Breast epithelium (tissue), 4 donors: ENCODE data around the gene SPNS3. TPM values are rescaled to one million over a fixed set of nuclear protein-coding genes. Genes with fewer than 3 reads are reported as not detected.
A peak's percentile ranks its signal among the peaks of the same experiment; 100 is the strongest.

Experiments
- DNase-seq, 2 donors: peaks; one replicate each; pipeline ENCODE4 v3.0.0-alpha.2; 2019; ENCODE audit warnings: low spot score in 2 of 2
- H3K27ac ChIP-seq, 2 donors: fragments of 200-600 bp; sonication (generic) in 1 of 2; one replicate each; pipeline ENCODE4 v1.5.1; 2016 to 2019; ENCODE audit warnings: mild to moderate bottlenecking in 1 of 2
- H3K27me3 ChIP-seq, 2 donors: fragments of 200-600 bp; sonication (generic) in 1 of 2; one replicate each; pipeline versions ENCODE4 v1.5.1 to v1.6.0; 2017 to 2019; ENCODE audit warnings: control low read depth in 1 of 2, mild to moderate bottlenecking in 1 of 2
- H3K36me3 ChIP-seq: fragments of 200-600 bp; one replicate; pipeline ENCODE4 v1.5.1; 2019
- H3K4me1 ChIP-seq, 2 donors: fragments of 200-600 bp; sonication (generic); one replicate each; pipeline ENCODE4 v1.5.1; 2016 to 2019; ENCODE audit warnings: control low read depth in 1 of 2
- H3K4me3 ChIP-seq, 3 donors: fragments of 200-600 bp; sonication (generic); 1 replicate in 2 of 3; 2 replicates in 1 of 3; pipeline ENCODE4 v1.5.1; 2016 to 2019; ENCODE audit warnings: mild to moderate bottlenecking in 3 of 3, moderate library complexity in 2 of 3
- H3K9me3 ChIP-seq, 2 donors: fragments of 200-600 bp; sonication (generic) in 1 of 2; one replicate each; pipeline ENCODE4 v1.5.1; 2016 to 2019; ENCODE audit warnings: control low read depth in 1 of 2
- POLR2A ChIP-seq: fragments of 450-650 bp; IDR thresholded peaks from one replicate; pipeline ENCODE4 v1.6.1; 2016; ENCODE audit warnings: antibody characterized with exemption, mild to moderate bottlenecking, moderate library complexity
- POLR2AphosphoS5 ChIP-seq, 3 donors: sonication (generic); formaldehyde crosslinking; IDR thresholded peaks; one replicate each; pipeline ENCODE4 v1.6.1; 2017; ENCODE audit warnings: antibody characterized with exemption in 3 of 3
- intact Hi-C: fragments of 100-400 bp; cut with DNase I; formaldehyde crosslinking; loops from one replicate; pipeline ENCODE4 v1.15.1; 2023; ENCODE audit warnings: low total_unique reads
- total RNA-seq, 3 donors: library from RNA; depleted of rRNA; stranded (reverse); fragments of >200 nt; gene quantifications; one replicate each; pipeline ENCODE4 v1.1.0, GENCODE V29; 2016
- TF ChIP-seq, protein P1 (sequence below), 3 donors: fragments of 450-650 bp; IDR thresholded peaks; one replicate each; pipeline ENCODE4 v1.5.1; 2016 to 2017; ENCODE audit warnings: antibody characterized with exemption in 3 of 3, mild to moderate bottlenecking in 3 of 3, moderate library complexity in 3 of 3

SPNS3 gene
- total RNA-seq, 3 donors from 2014 or later: 0.15 TPM; not detected in 2

DNA sequence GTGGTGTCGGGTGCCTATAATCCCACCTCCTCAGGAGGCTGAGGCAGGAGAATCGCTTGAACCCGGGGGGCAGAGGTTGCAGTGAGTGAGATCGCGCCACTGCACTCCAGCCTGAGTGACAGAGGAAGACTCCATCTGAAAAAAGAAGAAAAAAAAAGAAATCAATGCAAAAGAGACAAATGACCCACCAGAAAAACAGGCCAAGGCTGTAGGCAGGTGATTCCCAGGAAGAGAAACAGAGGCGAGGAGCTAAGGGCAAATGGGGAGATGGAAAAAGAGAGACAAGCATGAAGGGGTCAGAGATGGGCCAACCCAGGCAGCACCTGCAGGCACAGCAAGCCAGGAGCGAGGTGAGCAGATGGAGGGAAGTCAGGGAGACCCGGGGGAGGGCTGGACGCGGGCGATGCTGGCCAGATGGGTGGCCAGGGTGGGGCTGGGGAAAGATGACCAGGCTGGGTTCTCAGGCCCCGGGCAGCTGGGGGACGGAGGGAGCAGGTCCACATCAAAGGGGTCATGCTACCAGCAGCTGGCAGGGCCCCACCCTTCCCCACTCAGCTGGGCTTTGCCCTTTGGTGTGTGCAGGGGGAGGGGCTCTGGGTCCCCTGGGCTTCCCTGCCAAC, 95.9 kb downstream of the SPNS3 start:
- Histone ChIP-seq H3K27ac (peak overlapping the region in 1 of 2 donors; percentile 58), H3K27me3 (no peaks in the 10 kb centered on the region), H3K36me3 (no peaks in the 10 kb centered on the region), H3K9me3 (no peaks in the 10 kb centered on the region), H3K4me1 (peaks cover 8 to 9% of the 10 kb centered on the region in 2 donors), H3K4me3 (no peak overlapping the region)
- intact Hi-C loops: no loop called here
- TF ChIP-seq POLR2AphosphoS5 (IDR thresholded peaks at IDR 0.05) (no peak), POLR2A (no peak)
- TF ChIP-seq, protein P1, sequence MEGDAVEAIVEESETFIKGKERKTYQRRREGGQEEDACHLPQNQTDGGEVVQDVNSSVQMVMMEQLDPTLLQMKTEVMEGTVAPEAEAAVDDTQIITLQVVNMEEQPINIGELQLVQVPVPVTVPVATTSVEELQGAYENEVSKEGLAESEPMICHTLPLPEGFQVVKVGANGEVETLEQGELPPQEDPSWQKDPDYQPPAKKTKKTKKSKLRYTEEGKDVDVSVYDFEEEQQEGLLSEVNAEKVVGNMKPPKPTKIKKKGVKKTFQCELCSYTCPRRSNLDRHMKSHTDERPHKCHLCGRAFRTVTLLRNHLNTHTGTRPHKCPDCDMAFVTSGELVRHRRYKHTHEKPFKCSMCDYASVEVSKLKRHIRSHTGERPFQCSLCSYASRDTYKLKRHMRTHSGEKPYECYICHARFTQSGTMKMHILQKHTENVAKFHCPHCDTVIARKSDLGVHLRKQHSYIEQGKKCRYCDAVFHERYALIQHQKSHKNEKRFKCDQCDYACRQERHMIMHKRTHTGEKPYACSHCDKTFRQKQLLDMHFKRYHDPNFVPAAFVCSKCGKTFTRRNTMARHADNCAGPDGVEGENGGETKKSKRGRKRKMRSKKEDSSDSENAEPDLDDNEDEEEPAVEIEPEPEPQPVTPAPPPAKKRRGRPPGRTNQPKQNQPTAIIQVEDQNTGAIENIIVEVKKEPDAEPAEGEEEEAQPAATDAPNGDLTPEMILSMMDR (IDR thresholded peaks at IDR 0.05): no peak
- DNase-seq: no peak

DNA sequence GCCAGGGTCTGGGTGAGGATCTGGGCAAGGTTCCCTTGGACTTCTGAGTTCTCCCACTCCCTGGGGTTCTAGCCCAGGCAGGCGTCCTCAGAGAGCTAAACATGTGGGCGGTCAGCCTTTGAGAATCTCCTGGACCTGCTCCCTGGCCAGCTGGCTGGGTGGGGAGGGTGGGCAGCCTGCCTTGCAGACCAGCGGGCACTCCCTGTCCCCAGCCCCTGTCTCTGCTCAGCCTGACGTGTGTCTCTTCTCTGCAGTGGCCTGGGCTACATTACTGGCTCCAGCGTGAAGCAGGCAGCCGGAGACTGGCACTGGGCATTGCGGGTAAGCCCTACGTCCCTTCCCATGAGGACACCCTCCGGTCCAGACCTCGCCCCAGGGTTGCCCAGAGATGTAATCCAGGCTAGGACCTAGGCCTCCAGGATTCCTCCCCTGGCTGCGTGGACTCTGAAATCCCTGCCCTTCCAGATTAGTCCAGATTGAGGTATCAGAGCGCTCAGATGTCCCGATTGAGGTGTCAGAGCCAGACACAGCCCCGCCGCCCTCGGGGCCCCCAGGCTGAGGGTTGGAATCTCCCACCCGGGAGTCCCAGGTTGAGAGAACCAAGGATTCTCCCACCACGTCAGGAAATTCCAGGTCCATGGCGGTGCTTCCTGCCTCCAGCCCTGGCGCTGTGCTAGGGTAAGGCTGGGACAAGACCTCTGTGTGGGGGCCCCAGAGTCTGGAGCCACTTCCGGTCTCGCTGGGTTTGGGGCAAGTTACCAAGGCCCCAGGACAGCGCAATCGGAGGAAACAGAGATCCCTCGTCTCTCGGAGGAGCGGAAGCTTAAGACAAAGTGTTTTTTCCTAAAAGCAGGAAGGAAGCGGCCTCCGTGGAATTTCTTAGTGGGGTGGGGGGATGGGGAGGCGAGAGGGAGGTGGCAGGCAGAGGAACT, 97.3 kb downstream of the SPNS3 start:
- H3K27ac ChIP-seq: peak overlapping the region in 1 of 2 donors; percentile 58
- intact Hi-C loops: no loop called here
- no peaks in the 10 kb centered on the region for H3K9me3 ChIP-seq
- H3K4me3 ChIP-seq: no peak overlapping the region
- H3K4me1 ChIP-seq: peaks cover 8 to 10% of the 10 kb centered on the region in 2 donors
- TF ChIP-seq POLR2A (no peak), POLR2AphosphoS5 (IDR thresholded peaks at IDR 0.05) (no peak)
- TF ChIP-seq, protein P1 (IDR thresholded peaks at IDR 0.05): no peak
- no peaks in the 10 kb centered on the region for H3K36me3 ChIP-seq
- no peaks in the 10 kb centered on the region for H3K27me3 ChIP-seq
- DNase-seq: no peak

DNA sequence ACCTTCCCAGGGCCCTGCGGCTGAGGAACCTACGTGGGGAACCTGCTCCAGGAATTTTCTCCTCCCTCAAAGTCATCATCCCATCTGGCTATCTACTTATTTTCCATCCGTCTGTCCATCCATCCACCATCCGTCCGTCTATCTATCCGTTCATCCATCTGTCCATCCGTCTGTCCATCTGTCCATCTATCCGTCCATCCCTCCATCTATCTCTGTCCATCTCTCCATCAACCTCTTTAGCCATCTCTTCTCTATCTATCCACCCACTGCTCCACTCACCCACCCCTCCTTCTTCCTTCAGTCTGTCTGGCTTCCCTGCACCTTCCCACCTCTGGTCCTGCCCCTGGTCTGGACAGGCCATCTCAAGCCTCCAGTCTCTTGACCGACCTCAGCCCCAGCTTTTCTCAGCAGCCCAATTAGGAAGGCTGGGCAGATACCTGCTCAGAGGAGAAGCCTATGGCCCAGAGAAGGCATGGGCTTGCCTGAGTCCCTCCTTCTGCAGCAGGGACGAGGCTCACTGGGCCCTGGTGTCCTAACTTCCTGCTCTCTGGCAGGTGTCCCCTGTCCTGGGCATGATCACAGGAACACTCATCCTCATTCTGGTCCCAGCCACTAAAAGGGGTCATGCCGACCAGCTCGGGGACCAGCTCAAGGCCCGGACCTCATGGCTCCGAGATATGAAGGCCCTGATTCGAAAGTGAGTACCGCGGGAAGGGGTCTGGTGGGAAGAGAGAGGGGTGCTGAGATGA, 98.4 kb downstream of the SPNS3 start:
- no peaks in the 10 kb centered on the region for H3K9me3 ChIP-seq
- no peak for DNase-seq
- peak overlapping the region in 1 of 2 donors; percentile 58 for H3K27ac ChIP-seq
- no peak overlapping the region for H3K4me3 ChIP-seq
- no peaks in the 10 kb centered on the region for H3K27me3 ChIP-seq
- TF ChIP-seq POLR2A (no peak), POLR2AphosphoS5 (IDR thresholded peaks at IDR 0.05) (no peak)
- TF ChIP-seq, protein P1 (IDR thresholded peaks at IDR 0.05): no peak
- H3K4me1 ChIP-seq: peaks cover 12% of the 10 kb centered on the region in 2 donors
- H3K36me3 ChIP-seq: no peaks in the 10 kb centered on the region
- intact Hi-C loops: no loop called here

DNA sequence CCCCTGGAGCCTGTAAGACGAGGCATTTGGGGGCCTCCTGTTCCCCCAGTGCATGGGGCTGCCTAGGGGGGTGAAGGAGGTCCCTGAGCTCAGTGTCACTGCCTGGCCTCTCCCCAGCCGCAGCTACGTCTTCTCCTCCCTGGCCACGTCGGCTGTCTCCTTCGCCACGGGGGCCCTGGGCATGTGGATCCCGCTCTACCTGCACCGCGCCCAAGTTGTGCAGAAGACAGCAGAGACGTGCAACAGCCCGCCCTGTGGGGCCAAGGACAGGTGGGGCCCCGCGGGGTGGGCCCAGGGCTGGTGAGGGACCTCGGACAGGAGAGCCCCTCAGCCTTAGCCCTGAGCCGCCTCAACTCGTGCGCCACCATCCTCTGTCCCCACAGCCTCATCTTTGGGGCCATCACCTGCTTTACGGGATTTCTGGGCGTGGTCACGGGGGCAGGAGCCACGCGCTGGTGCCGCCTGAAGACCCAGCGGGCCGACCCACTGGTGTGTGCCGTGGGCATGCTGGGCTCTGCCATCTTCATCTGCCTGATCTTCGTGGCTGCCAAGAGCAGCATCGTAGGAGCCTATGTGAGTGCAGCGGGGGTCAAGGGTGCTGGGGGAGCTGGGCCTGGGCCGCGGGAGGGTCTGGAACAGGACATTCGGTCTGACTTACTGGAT, 99.3 kb downstream of the SPNS3 start:
- DNase-seq: no peak
- Histone ChIP-seq H3K4me3 (no peak overlapping the region), H3K4me1 (peaks cover 20% of the 10 kb centered on the region in 2 donors), H3K27me3 (no peaks in the 10 kb centered on the region), H3K9me3 (no peaks in the 10 kb centered on the region), H3K27ac (peak overlapping the region in 1 of 2 donors; percentile 90), H3K36me3 (no peaks in the 10 kb centered on the region)
- intact Hi-C loops: no loop called here
- TF ChIP-seq POLR2AphosphoS5 (IDR thresholded peaks at IDR 0.05) (no peak), POLR2A (no peak)
- TF ChIP-seq, protein P1 (IDR thresholded peaks at IDR 0.05): no peak
